ENCODE data around the gene LGMN. TPM values are rescaled to one million over a fixed set of nuclear protein-coding genes. Genes with fewer than 3 reads are reported as not detected.

Gene LGMN
- total RNA-seq, 2 donors from 2014 or later = 83.6 to 167 TPM

GRCh38 chr14:92702441-92702918 lies 45.9 kb downstream of the LGMN start:
- peaks cover 21% of the 10 kb centered on the region for H3K36me3 ChIP-seq
- TF ChIP-seq CTCF (IDR thresholded peaks at IDR 0.05) = no peak
- ATAC-seq (ENCODE audit: insufficient number of reproducible peaks, low FRiP score, low read depth) = no peak

GRCh38 chr14:92701826-92702225 lies 46.6 kb downstream of the LGMN start:
- no peaks in the 10 kb centered on the region for H3K27me3 ChIP-seq (replicated peaks; ENCODE audit: insufficient read depth)
- peaks cover 21% of the 10 kb centered on the region for H3K36me3 ChIP-seq
- no peaks in the 10 kb centered on the region for H3K9me3 ChIP-seq
- no peak for ATAC-seq (ENCODE audit: insufficient number of reproducible peaks, low FRiP score, low read depth)
- no peaks in the 10 kb centered on the region for H3K4me1 ChIP-seq (ENCODE audit: control insufficient read depth in 1 of 2, low read depth in 2 of 2)
- TF ChIP-seq CTCF (IDR thresholded peaks at IDR 0.05) = no peak
- H3K4me3 ChIP-seq = no peak overlapping the region
- DNase-seq (ENCODE audit: low spot score) = no peak
- no peak overlapping the region for H3K27ac ChIP-seq

More at GRCh38 chr14:92702441-92702918, 45.9 kb downstream of the LGMN start:
- H3K4me3 ChIP-seq = no peak overlapping the region
- no peak overlapping the region for H3K27ac ChIP-seq
- H3K4me1 ChIP-seq (ENCODE audit: control insufficient read depth in 1 of 2, low read depth in 2 of 2) = no peaks in the 10 kb centered on the region
- no peaks in the 10 kb centered on the region for H3K27me3 ChIP-seq (replicated peaks; ENCODE audit: insufficient read depth)
- H3K9me3 ChIP-seq = no peaks in the 10 kb centered on the region
- DNase-seq (ENCODE audit: low spot score) = no peak

- DNase-seq (ENCODE audit: low spot score) (no peak), ATAC-seq (ENCODE audit: insufficient number of reproducible peaks, low FRiP score, low read depth) (no peak)
- no peak overlapping the region for H3K4me3 ChIP-seq
- peaks cover 2% of the 10 kb centered on the region for H3K36me3 ChIP-seq
- no peak for TF ChIP-seq CTCF (IDR thresholded peaks at IDR 0.05)
- H3K27me3 ChIP-seq (replicated peaks; ENCODE audit: insufficient read depth) = no peaks in the 10 kb centered on the region
- peaks cover 0 to 1% of the 10 kb centered on the region in 2 donors for H3K4me1 ChIP-seq (ENCODE audit: control insufficient read depth in 1 of 2, low read depth in 2 of 2)
- H3K27ac ChIP-seq = no peak overlapping the region
- H3K9me3 ChIP-seq = no peaks in the 10 kb centered on the region
These were observed 50.0 kb downstream of the LGMN start for GRCh38 chr14:92698393-92698792.

- ATAC-seq (ENCODE audit: insufficient number of reproducible peaks, low FRiP score, low read depth) (no peak), DNase-seq (ENCODE audit: low spot score) (no peak)
- no peak for TF ChIP-seq CTCF (IDR thresholded peaks at IDR 0.05)
These were observed 52.1 kb downstream of the LGMN start for GRCh38 chr14:92696366-92696765.

GRCh38 chr14:92695562-92695961 lies 52.9 kb downstream of the LGMN start:
- Histone ChIP-seq H3K9me3 (no peaks in the 10 kb centered on the region), H3K4me1 (ENCODE audit: control insufficient read depth in 1 of 2, low read depth in 2 of 2) (peaks cover 5 to 19% of the 10 kb centered on the region in 2 donors), H3K4me3 (no peak overlapping the region), H3K27ac (no peak overlapping the region), H3K27me3 (replicated peaks; ENCODE audit: insufficient read depth) (no peaks in the 10 kb centered on the region), H3K36me3 (no peaks in the 10 kb centered on the region)
- ATAC-seq (ENCODE audit: insufficient number of reproducible peaks, low FRiP score, low read depth) = no peak
- TF ChIP-seq CTCF (IDR thresholded peaks at IDR 0.05) = no peak
- no peak for DNase-seq (ENCODE audit: low spot score)

More at GRCh38 chr14:92696366-92696765, 52.1 kb downstream of the LGMN start:
- no peaks in the 10 kb centered on the region for H3K9me3 ChIP-seq
- no peaks in the 10 kb centered on the region for H3K27me3 ChIP-seq (replicated peaks; ENCODE audit: insufficient read depth)
- H3K4me3 ChIP-seq = no peak overlapping the region
- no peaks in the 10 kb centered on the region for H3K36me3 ChIP-seq
- peaks cover 5 to 19% of the 10 kb centered on the region in 2 donors for H3K4me1 ChIP-seq (ENCODE audit: control insufficient read depth in 1 of 2, low read depth in 2 of 2)
- no peak overlapping the region for H3K27ac ChIP-seq

All from thoracic aorta (tissue), 2 donors.